Thymus (tissue), 11 donors: ENCODE results near the gene MERTK. TPM values are rescaled to one million over a fixed set of nuclear protein-coding genes. Genes with fewer than 3 reads are reported as not detected.

Source experiments
- DNase-seq, 9 donors: peaks; one replicate each; pipeline ENCODE4 v3.0.0-alpha.2; 2013; ENCODE audit warnings: low spot score in 9 of 9, low read depth in 6 of 9, missing footprints in 1 of 9
- H3K27ac ChIP-seq, 2 donors: one replicate each; pipeline ENCODE4 v1.5.1; 2013; ENCODE audit warnings: control low read depth in 1 of 2, low read depth in 1 of 2, low read length in 1 of 2, mild to moderate bottlenecking in 1 of 2, moderate library complexity in 1 of 2
- H3K27me3 ChIP-seq, 2 donors: one replicate each; pipeline ENCODE4 v1.5.1; 2013; ENCODE audit warnings: low read length in 1 of 2; ENCODE audit not compliant: control insufficient read depth in 2 of 2, insufficient read depth in 1 of 2
- H3K36me3 ChIP-seq, 2 donors: one replicate each; pipeline ENCODE4 v1.5.1; 2013; ENCODE audit warnings: low read length in 1 of 2, mild to moderate bottlenecking in 1 of 2, moderate library complexity in 1 of 2; ENCODE audit not compliant: control insufficient read depth in 2 of 2, insufficient read depth in 2 of 2
- H3K4me1 ChIP-seq, 2 donors: one replicate each; pipeline ENCODE4 v1.5.1; 2013; ENCODE audit warnings: low read length in 2 of 2; ENCODE audit not compliant: control insufficient read depth in 2 of 2, insufficient read depth in 2 of 2
- H3K4me3 ChIP-seq, 2 donors: one replicate each; pipeline ENCODE4 v1.5.1; 2013; ENCODE audit warnings: low read length in 2 of 2, control low read depth in 1 of 2, mild to moderate bottlenecking in 1 of 2
- H3K9me3 ChIP-seq, 2 donors: one replicate each; pipeline ENCODE4 v1.5.1; 2013; ENCODE audit warnings: low read length in 1 of 2, mild to moderate bottlenecking in 1 of 2; ENCODE audit not compliant: control insufficient read depth in 2 of 2, insufficient read depth in 1 of 2
- WGBS: extraction: QIAGEN DNeasy Blood & Tissue Kit; methylation state at CpG from one replicate; pipeline ENCODE4 v1.1.7; 2013; 5-methylcytosine and 5-hydroxymethylcytosine counted together
- polyA plus RNA-seq: library from polyadenylated mRNA; stranded (reverse); fragments of 200-250 nt; gene quantifications from one replicate; pipeline ENCODE4 v1.2.3, GENCODE V29; 2013
- total RNA-seq: library from RNA; stranded (reverse); fragments of 120-200 nt; gene quantifications from one replicate; pipeline ENCODE4 v1.2.4, GENCODE V29; 2013
- donor health status: healthy.

Gene MERTK
- total and polyA plus RNA-seq, 2 donors = 5.7 to 16.5 TPM

- H3K9me3 ChIP-seq = no peaks in the 10 kb centered on the region
- WGBS = 95% methylated on average over 5 of the region's 5 CpGs
- H3K36me3 ChIP-seq = no peaks in the 10 kb centered on the region
- H3K4me3 ChIP-seq = no peak overlapping the region
- no peaks in the 10 kb centered on the region for H3K27me3 ChIP-seq
- DNase-seq = no peak
- H3K4me1 ChIP-seq = peaks cover 0 to 2% of the 10 kb centered on the region in 2 donors
- H3K27ac ChIP-seq = no peak overlapping the region
Observed at GRCh38 chr2:112023707-112024106, 125.3 kb downstream of the MERTK start.

GRCh38 chr2:112024231-112024630 lies 125.8 kb downstream of the MERTK start:
- Histone ChIP-seq H3K9me3 (no peaks in the 10 kb centered on the region), H3K36me3 (no peaks in the 10 kb centered on the region), H3K4me3 (no peak overlapping the region), H3K27me3 (no peaks in the 10 kb centered on the region), H3K27ac (no peak overlapping the region), H3K4me1 (peaks cover 0 to 2% of the 10 kb centered on the region in 2 donors)
- no peak for DNase-seq
- 72% methylated on average over 9 of the region's 9 CpGs for WGBS

DNA sequence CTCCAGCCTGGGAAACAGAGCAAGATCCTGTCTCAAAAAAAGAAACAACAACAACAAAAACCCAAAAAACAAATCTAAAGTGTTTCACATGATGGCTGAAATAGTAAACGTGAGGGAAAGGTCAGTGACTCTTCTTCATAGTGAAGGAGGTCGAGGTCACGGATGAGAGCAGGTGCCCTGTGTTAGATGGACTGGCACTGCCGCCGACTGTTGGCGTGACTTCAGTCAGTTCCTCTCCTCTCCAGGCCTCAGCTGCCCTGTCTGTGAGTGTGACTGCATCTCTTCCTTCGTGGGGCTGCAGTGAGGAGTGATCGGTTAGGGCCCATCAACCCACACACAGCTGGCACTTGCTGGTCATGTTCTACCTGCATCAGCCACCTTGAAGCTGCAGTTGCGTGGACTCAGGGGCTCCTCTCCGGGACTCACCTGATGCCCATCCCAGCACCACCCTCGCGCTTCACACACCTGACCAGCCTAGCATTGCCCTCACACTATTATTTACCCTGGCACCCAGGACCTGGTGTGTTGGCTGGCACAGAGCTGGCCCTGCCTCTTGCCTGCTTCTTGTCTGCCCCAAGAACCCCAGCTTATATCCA lies 126.6 kb downstream of the MERTK start:
- no peaks in the 10 kb centered on the region for H3K27me3 ChIP-seq
- H3K36me3 ChIP-seq = no peaks in the 10 kb centered on the region
- peaks cover 0 to 2% of the 10 kb centered on the region in 2 donors for H3K4me1 ChIP-seq
- H3K27ac ChIP-seq = no peak overlapping the region
- no peaks in the 10 kb centered on the region for H3K9me3 ChIP-seq
- no peak overlapping the region for H3K4me3 ChIP-seq
- WGBS = 94% methylated on average over 12 of the region's 12 CpGs
- DNase-seq = no peak

DNA sequence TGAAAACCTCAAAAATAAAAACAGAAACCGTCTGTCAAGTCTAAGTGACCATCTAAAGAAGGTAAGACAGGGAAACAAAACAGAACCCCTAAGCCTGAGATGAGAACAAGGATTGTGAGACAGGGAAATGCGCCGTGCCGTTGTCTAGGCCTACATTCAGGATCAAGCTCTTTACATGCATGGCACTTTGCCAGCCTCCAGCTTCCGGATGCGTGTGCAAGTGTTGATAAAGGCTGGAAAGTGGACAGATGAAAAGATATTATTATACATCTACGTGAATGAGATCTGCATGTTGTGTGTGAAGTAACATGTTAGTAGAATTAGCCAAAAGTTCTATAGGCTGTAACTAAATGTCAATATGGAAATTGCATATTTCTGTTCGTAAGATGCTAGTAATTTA lies 128.1 kb downstream of the MERTK start:
- WGBS = 96% methylated on average over 8 of the region's 8 CpGs
- Histone ChIP-seq H3K4me1 (peaks cover 0 to 2% of the 10 kb centered on the region in 2 donors), H3K27me3 (no peaks in the 10 kb centered on the region)

GRCh38 chr2:112027767-112028166 lies 129.4 kb downstream of the MERTK start:
- no peak overlapping the region for H3K4me3 ChIP-seq
- H3K4me1 ChIP-seq = peaks cover 0 to 2% of the 10 kb centered on the region in 2 donors
- no peaks in the 10 kb centered on the region for H3K27me3 ChIP-seq
- H3K36me3 ChIP-seq = no peaks in the 10 kb centered on the region
- no peak for DNase-seq
- WGBS = 98% methylated on average over 3 of the region's 3 CpGs
- no peak overlapping the region for H3K27ac ChIP-seq
- H3K9me3 ChIP-seq = no peaks in the 10 kb centered on the region

More for the DNA sequence above, 128.1 kb downstream of the MERTK start:
- H3K27ac ChIP-seq = no peak overlapping the region
- no peak for DNase-seq
- no peaks in the 10 kb centered on the region for H3K36me3 ChIP-seq
- no peaks in the 10 kb centered on the region for H3K9me3 ChIP-seq
- H3K4me3 ChIP-seq = no peak overlapping the region

DNA sequence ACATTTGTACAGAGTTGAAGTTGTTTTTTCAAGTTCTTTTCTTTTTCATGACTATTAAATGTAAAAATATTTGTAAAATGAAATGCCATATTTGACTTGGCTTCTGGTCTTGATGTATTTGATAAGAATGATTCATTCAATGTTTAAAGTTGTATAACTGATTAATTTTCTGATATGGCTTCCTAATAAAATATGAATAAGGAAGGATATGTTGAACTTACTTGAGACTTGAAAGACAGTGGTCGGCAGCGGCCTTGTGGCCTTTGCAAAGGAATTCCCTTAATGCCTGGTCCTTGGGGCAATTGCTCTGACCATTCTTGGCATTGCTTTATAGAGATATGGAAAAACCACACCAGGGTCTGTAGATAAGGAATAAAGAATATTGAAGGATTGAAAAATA lies 130.8 kb downstream of the MERTK start:
- no peak overlapping the region for H3K4me3 ChIP-seq
- 95% methylated on average over 2 of the region's 2 CpGs for WGBS
- no peaks in the 10 kb centered on the region for H3K27me3 ChIP-seq
- no peak for DNase-seq
- H3K27ac ChIP-seq = no peak overlapping the region
- no peaks in the 10 kb centered on the region for H3K9me3 ChIP-seq
- no peaks in the 10 kb centered on the region for H3K36me3 ChIP-seq
- H3K4me1 ChIP-seq = no peaks in the 10 kb centered on the region

DNA sequence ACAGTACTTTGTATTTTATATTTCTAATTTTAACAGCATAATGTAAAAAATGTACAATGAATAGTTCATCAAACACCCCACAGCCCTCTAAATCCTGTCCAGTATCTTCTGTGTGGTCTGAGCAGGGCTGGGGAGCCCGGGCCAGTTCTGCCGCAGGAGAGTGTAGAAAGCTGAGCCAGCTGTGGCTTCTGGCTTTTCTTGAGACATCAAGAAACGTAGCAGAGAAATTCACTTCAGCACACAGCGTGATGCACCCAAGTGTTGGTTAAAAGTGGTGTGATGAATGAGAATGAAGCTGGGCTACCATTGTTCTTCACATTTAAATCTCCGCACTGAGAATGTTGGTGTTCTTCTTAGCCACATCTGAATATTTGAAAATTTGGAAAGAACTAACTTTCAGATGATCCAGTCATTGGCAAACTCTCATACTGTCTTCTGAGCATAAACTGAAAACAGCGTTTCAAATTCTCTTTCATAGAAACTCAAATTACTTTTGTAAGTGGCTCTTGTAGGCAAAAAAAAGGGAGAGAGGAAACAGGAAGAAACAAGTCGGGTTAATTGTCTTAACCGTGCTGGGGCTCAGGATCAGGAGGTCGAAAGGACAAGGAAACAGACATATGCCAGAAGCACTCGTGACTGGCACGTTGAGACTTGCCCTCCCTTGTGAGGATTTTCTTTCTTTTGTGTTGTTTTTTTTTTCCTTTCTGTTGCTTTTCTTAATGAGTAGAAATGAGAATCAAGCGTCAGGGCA lies 133.2 kb downstream of the MERTK start:
- no peaks in the 10 kb centered on the region for H3K36me3 ChIP-seq
- no peaks in the 10 kb centered on the region for H3K4me1 ChIP-seq
- H3K9me3 ChIP-seq = no peaks in the 10 kb centered on the region
- peak in 1 of 9 donors; percentile 14 for DNase-seq
- 29% methylated on average over 12 of the region's 12 CpGs for WGBS
- H3K4me3 ChIP-seq = no peak overlapping the region
- no peaks in the 10 kb centered on the region for H3K27me3 ChIP-seq
- no peak overlapping the region for H3K27ac ChIP-seq

- WGBS = 88% methylated on average over 4 of the region's 4 CpGs
- no peaks in the 10 kb centered on the region for H3K4me1 ChIP-seq
- H3K36me3 ChIP-seq = no peaks in the 10 kb centered on the region
- no peak overlapping the region for H3K27ac ChIP-seq
- no peak overlapping the region for H3K4me3 ChIP-seq
- H3K9me3 ChIP-seq = no peaks in the 10 kb centered on the region
- DNase-seq = no peak
- no peaks in the 10 kb centered on the region for H3K27me3 ChIP-seq
Observed at GRCh38 chr2:112032224-112032586, 133.8 kb downstream of the MERTK start.

DNA sequence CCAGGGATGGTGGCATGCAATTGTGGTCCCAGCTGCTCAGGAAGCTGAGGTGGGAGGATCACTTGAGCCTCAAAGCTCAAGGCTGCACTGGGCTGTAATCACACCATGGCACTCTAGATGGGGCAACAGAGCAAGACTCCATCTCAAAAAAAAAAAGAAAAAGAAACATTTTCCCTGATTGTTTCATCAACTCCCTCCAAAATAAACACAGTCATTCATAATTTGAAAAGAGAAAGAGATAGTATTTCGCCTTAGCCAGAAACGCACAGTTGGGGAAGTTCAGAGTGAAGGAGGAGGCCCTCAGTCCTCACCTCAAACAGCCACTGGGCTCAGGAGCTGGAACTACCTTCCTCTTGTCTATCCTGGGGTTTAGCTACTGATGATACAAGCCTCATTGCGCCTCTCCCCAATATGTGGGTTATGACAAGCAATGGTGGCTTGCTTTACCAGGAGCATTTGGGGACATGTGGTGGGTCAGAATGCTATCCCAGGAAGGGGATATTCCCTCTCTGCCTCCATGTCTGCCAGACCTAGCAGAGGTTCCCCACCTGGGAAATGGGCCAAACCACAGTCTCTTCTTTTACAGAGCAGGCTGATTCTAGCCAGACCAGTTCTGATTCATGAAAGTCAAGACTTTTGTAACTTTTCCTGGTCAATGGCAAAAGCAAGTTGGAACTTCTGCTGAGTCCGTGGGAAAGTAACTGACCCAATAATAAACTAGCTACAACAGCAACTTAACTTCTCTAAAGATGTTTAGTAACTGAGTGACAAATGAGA lies 134.5 kb downstream of the MERTK start:
- no peaks in the 10 kb centered on the region for H3K36me3 ChIP-seq
- no peaks in the 10 kb centered on the region for H3K27me3 ChIP-seq
- WGBS = 68% methylated on average over 4 of the region's 4 CpGs
- no peak overlapping the region for H3K4me3 ChIP-seq
- no peaks in the 10 kb centered on the region for H3K4me1 ChIP-seq
- DNase-seq = peak in 1 of 9 donors; percentile 35
- H3K9me3 ChIP-seq = no peaks in the 10 kb centered on the region
- peak overlapping the region in 1 of 2 donors; percentile 31 for H3K27ac ChIP-seq
